NCI-H1930 (cell line): ENCODE measurements around the gene LCLAT1.
"Not testable (repeated sequence)": the region's sequence is repeated elsewhere in the genome, so short reads cannot be mapped to it uniquely, and the experiment has no call there.

Experiments
- DNase-seq, 2 experiments: peaks; one replicate each; lab custom pipeline; 2025; lab: John Stamatoyannopoulos, UW

Gene LCLAT1

GRCh38 chr2:30487603-30488002 lies 40.6 kb downstream of the LCLAT1 start:
- no peak for DNase-seq

GRCh38 chr2:30488012-30488659 lies 41.1 kb downstream of the LCLAT1 start:
- no peak for DNase-seq

- no peak for DNase-seq
Observed at GRCh38 chr2:30491225-30491624, 44.2 kb downstream of the LCLAT1 start.

- DNase-seq, result no peak
Observed at GRCh38 chr2:30492185-30492584, 45.1 kb downstream of the LCLAT1 start.

- DNase-seq, result no peak
Observed at GRCh38 chr2:30492619-30493018, 45.6 kb downstream of the LCLAT1 start.

- no peak for DNase-seq
Observed at GRCh38 chr2:30493440-30493839, 46.4 kb downstream of the LCLAT1 start.

GRCh38 chr2:30495896-30496295 lies 48.9 kb downstream of the LCLAT1 start:
- not testable (repeated sequence) for DNase-seq

GRCh38 chr2:30499681-30500080 lies 52.6 kb downstream of the LCLAT1 start:
- no peak for DNase-seq

GRCh38 chr2:30500699-30501098 lies 53.7 kb downstream of the LCLAT1 start:
- DNase-seq, result no peak

GRCh38 chr2:30502310-30502709 lies 55.3 kb downstream of the LCLAT1 start:
- no peak for DNase-seq

- no peak for DNase-seq
Observed at GRCh38 chr2:30503007-30503694, 56.1 kb downstream of the LCLAT1 start.

GRCh38 chr2:30503695-30504052 lies 56.6 kb downstream of the LCLAT1 start:
- no peak for DNase-seq

- no peak for DNase-seq
Observed at GRCh38 chr2:30504731-30505130, 57.7 kb downstream of the LCLAT1 start.

- DNase-seq, result no peak
Observed at GRCh38 chr2:30505500-30506180, 58.6 kb downstream of the LCLAT1 start.

- DNase-seq, result not testable (repeated sequence)
Observed at GRCh38 chr2:30507460-30507859, 60.4 kb downstream of the LCLAT1 start.

GRCh38 chr2:30509716-30510115 lies 62.7 kb downstream of the LCLAT1 start:
- DNase-seq, result no peak

- DNase-seq, result no peak
Observed at GRCh38 chr2:30510409-30510808, 63.4 kb downstream of the LCLAT1 start.

GRCh38 chr2:30511122-30512083 lies 64.4 kb downstream of the LCLAT1 start:
- peak; percentile 14 to 50 for DNase-seq

- DNase-seq, result no peak
Observed at GRCh38 chr2:30512243-30512886, 65.3 kb downstream of the LCLAT1 start.

GRCh38 chr2:30513649-30514048 lies 66.6 kb downstream of the LCLAT1 start:
- not testable (repeated sequence) for DNase-seq

GRCh38 chr2:30514134-30514847 lies 67.2 kb downstream of the LCLAT1 start:
- no peak for DNase-seq
